HG02938 (cell line): Measurements from ENCODE around the gene CA14.
A peak's percentile ranks its signal among the peaks of the same experiment; 100 is the strongest.
"Not testable (repeated sequence)": the region's sequence is repeated elsewhere in the genome, so short reads cannot be mapped to it uniquely, and the experiment has no call there.

Source experiments
- ATAC-seq: cut with Tn5 transposase; IDR thresholded peaks from one replicate; pipeline ENCODE4 v1.9.1; 2021; ENCODE audit warnings: mild to moderate bottlenecking, moderate library complexity; ENCODE audit not compliant: unreplicated experiment

The CA14 gene

GRCh38 chr1:150257624-150258585 lies at the start of gene CA14:
CA14 (plus strand) TSS chr1:150257774; CDS start chr1:150258129, 355 bp downstream.
- ATAC-seq = no peak

GRCh38 chr1:150208460-150208859 lies 49.1 kb upstream of the CA14 start:
- not testable (repeated sequence) for ATAC-seq

- no peak for ATAC-seq
Observed at GRCh38 chr1:150210091-150210490, 47.5 kb upstream of the CA14 start.

- no peak for ATAC-seq
Observed at GRCh38 chr1:150210706-150211105, 46.9 kb upstream of the CA14 start.

- ATAC-seq = no peak
Observed at GRCh38 chr1:150212070-150212469, 45.5 kb upstream of the CA14 start.

GRCh38 chr1:150213170-150214098 lies 44.1 kb upstream of the CA14 start:
- peak; percentile 61 for ATAC-seq

- not testable (repeated sequence) for ATAC-seq
Observed at GRCh38 chr1:150214099-150214756, 43.3 kb upstream of the CA14 start.

GRCh38 chr1:150215855-150216254 lies 41.7 kb upstream of the CA14 start:
- not testable (repeated sequence) for ATAC-seq

GRCh38 chr1:150221552-150221951 lies 36.0 kb upstream of the CA14 start:
- no peak for ATAC-seq

- ATAC-seq = no peak
Observed at GRCh38 chr1:150224983-150225382, 32.6 kb upstream of the CA14 start.

GRCh38 chr1:150225546-150225945 lies 32.0 kb upstream of the CA14 start:
- no peak for ATAC-seq

- ATAC-seq = no peak
Observed at GRCh38 chr1:150226486-150226885, 31.1 kb upstream of the CA14 start.

- no peak for ATAC-seq
Observed at GRCh38 chr1:150227228-150227627, 30.3 kb upstream of the CA14 start.

- ATAC-seq = not testable (repeated sequence)
Observed at GRCh38 chr1:150228246-150228645, 29.3 kb upstream of the CA14 start.

- not testable (repeated sequence) for ATAC-seq
Observed at GRCh38 chr1:150232921-150233320, 24.7 kb upstream of the CA14 start.

GRCh38 chr1:150233359-150234308 lies 23.9 kb upstream of the CA14 start:
- ATAC-seq = no peak

- no peak for ATAC-seq
Observed at GRCh38 chr1:150234309-150234565, 23.3 kb upstream of the CA14 start.

- ATAC-seq = peak; percentile 44
Observed at GRCh38 chr1:150234566-150235293, 22.8 kb upstream of the CA14 start.

- no peak for ATAC-seq
Observed at GRCh38 chr1:150235294-150235851, 22.2 kb upstream of the CA14 start.
